MG63 (cell line): ENCODE measurements around the gene CDKN1B. TPM values are rescaled to one million over a fixed set of nuclear protein-coding genes. Genes with fewer than 3 reads are reported as not detected.

ENCODE experiments used
- total RNA-seq: library from RNA; depleted of rRNA; stranded (reverse); fragments of >200 nt; shearing (Covaris generic); gene quantifications from 2 replicates; pipeline ENCODE4 v1.2.3, GENCODE V29; 2014; ENCODE audit warnings: low replicate concordance; rRNA removed

Gene CDKN1B
- total RNA-seq, 1 experiment from 2014 or later, result 57.9 TPM

Other genes starting within 250 kb of the CDKN1B start
- 8.3 and 11.5 TPM in 2 replicates for gene DUSP16, start 154.5 kb upstream of the CDKN1B start, total RNA-seq
- 13.0 and 17.7 TPM in 2 replicates for gene CREBL2, start 105.5 kb upstream of the CDKN1B start, total RNA-seq
- 0.59 TPM in 1 of 2 replicates, not detected in the other for gene GPR19, start 21.2 kb upstream of the CDKN1B start, total RNA-seq
- 21.4 and 27.1 TPM in 2 replicates for gene APOLD1, start 68.3 kb downstream of the CDKN1B start, total RNA-seq
- 105 and 122 TPM in 2 replicates for gene DDX47, start 96.0 kb downstream of the CDKN1B start, total RNA-seq
- 11.0 and 24.5 TPM in 2 replicates for gene GPRC5A, start 174.2 kb downstream of the CDKN1B start, total RNA-seq
- not detected in 2 replicates for gene GPRC5D, start 234.8 kb downstream of the CDKN1B start, total RNA-seq